Activated T-cell treated with anti-CD3 and anti-CD28 coated beads, Interleukin-2, amount 50 U/mL, for 72 hours (primary cell): ENCODE measurements around the gene NXN. TPM values are rescaled to one million over a fixed set of nuclear protein-coding genes. Genes with fewer than 3 reads are reported as not detected.
A peak's percentile ranks its signal among the peaks of the same experiment; 100 is the strongest.
"Not testable (repeated sequence)": the region's sequence is repeated elsewhere in the genome, so short reads cannot be mapped to it uniquely, and the experiment has no call there.

Experiments used
- ATAC-seq, 2 donors: fragments of 150-1000 bp; cut with Tn5 transposase; replicated peaks in 1 of 2; 2 replicates each; pipeline ENCODE4 v1.10.0; 2021; ENCODE audit warnings: moderate library complexity in 2 of 2, mild to moderate bottlenecking in 1 of 2
- DNase-seq, 2 donors: peaks; one replicate each; pipeline ENCODE4 v3.0.0; 2021 to 2022; ENCODE audit warnings: mixed read lengths in 1 of 2
- H3K27ac Mint-ChIP-seq: one replicate; pipeline ENCODE4 v1.8.0; 2022; ENCODE audit warnings: mild to moderate bottlenecking, moderate library complexity, mixed read lengths
- H3K27me3 Mint-ChIP-seq: one replicate; pipeline ENCODE4 v1.8.0; 2022; ENCODE audit warnings: low read depth, mixed read lengths
- H3K36me3 Mint-ChIP-seq, 2 donors: one replicate each; pipeline ENCODE4 v1.8.0; 2022; ENCODE audit warnings: mixed read lengths in 2 of 2, mild to moderate bottlenecking in 1 of 2; ENCODE audit not compliant: insufficient read depth in 2 of 2
- H3K4me1 Mint-ChIP-seq: one replicate; pipeline ENCODE4 v1.8.0; 2022; ENCODE audit warnings: low read depth, mixed read lengths
- H3K4me3 Mint-ChIP-seq, 2 donors: one replicate each; pipeline ENCODE4 v1.8.0; 2022; ENCODE audit warnings: mild to moderate bottlenecking in 2 of 2, mixed read lengths in 2 of 2, moderate library complexity in 2 of 2
- H3K9me3 Mint-ChIP-seq, 2 donors: one replicate each; pipeline ENCODE4 v1.8.0; 2022; ENCODE audit warnings: mixed read lengths in 2 of 2
- total RNA-seq, 2 donors: library from RNA; stranded (reverse); gene quantifications; one replicate each; pipeline ENCODE4 v1.2.3, GENCODE V29; 2022

NXN gene
- total RNA-seq, 2 donors from 2014 or later: 1.2 to 1.7 TPM

DNA sequence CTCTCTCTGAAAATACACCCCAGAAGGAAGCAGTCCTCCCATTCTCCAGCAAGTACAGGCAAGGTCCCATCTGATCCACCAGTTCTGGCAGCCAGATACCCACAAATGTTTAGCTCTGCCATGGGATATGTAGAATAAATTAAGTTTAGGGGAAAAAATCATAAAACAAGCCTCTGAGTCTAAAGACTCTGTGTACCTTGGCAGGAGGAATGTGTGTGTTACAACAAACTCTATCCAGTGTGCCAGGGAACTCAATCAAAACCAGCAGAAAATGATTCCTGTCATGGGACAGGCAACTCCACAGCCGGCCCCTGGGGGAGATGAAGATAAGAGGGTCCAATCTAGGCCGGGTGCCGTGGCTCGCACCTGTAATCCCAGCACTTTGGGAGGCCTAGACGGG is 124.0 kb downstream of the NXN start:
- Mint-ChIP-seq H3K9me3 (no peaks in the 10 kb centered on the region), H3K4me3 (no peak overlapping the region), H3K27me3 (no peaks in the 10 kb centered on the region), H3K36me3 (no peaks in the 10 kb centered on the region), H3K4me1 (no peaks in the 10 kb centered on the region), H3K27ac (no peak overlapping the region)
- no peak for ATAC-seq
- no peak for DNase-seq

DNA sequence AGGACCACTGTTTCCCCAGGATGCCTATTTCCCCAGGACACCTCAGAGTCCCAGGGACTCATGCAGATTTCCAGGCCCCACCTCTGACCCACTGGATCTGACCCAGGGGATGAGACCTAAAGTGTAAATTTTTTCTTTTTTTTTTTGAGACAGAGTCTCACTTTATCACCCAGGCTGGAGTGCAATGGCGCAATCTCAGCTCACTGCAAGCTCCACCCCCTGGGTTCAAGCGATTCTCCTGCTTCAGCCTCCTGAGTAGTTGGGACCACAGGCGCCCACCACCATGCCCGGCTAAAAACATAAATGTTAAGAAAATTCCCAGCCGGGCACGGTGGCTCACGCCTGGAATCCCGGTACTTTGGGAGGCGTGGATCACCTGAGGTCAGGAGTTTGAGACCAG is 126.7 kb downstream of the NXN start:
- not testable (repeated sequence) for H3K4me1 Mint-ChIP-seq, H3K27ac Mint-ChIP-seq, ATAC-seq, H3K4me3 Mint-ChIP-seq, H3K36me3 Mint-ChIP-seq, H3K9me3 Mint-ChIP-seq, DNase-seq
- H3K27me3 Mint-ChIP-seq: peaks cover 12% of the 10 kb centered on the region

DNA sequence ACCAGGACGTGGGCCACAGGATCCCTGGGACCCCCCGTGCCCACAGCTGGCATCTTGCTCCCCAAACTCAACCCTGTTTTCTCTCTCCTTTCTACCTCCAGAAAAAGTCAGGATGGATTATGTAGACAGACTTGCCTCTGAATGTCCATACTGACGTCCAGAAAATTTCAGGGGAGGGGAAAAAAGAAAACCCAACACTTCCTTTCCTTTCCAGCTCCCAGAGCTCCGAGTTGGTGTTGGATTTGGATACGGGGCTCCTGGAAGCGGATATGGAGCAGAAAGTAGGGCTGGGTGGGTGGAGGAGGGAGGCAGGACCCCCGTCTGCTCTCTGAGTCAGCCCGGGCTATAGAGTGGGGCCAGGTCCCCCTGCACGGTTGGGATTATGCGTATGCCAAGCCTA is 127.2 kb downstream of the NXN start:
- Mint-ChIP-seq H3K4me3 (no peak overlapping the region), H3K4me1 (no peaks in the 10 kb centered on the region), H3K36me3 (no peaks in the 10 kb centered on the region), H3K27ac (no peak overlapping the region), H3K27me3 (peaks cover 17% of the 10 kb centered on the region), H3K9me3 (no peaks in the 10 kb centered on the region)
- ATAC-seq (no peak), DNase-seq (no peak)

DNA sequence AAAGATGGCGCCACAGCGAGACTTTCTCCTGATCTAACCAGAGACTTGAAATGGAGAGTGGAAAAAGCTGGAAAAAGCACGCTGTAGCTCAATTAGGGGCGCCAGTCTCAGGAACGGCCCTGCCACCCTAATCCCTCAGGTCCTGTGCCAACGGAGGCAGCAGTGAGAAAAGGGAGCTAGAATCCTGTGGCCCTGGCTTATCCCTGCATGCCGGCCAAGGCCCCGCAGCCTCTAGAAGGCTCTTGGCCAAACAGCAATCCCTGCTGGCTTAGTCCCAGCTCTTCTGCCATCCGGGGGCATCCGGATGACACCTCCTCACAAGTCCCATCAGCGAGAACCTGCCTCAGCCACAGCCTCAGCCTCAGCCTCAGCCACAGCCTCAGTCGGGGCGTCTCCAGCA is 127.7 kb downstream of the NXN start:
- H3K36me3 Mint-ChIP-seq: no peaks in the 10 kb centered on the region
- DNase-seq: no peak
- peaks cover 4% of the 10 kb centered on the region for H3K4me1 Mint-ChIP-seq
- no peak overlapping the region for H3K4me3 Mint-ChIP-seq
- ATAC-seq: no peak
- peaks cover 21% of the 10 kb centered on the region for H3K27me3 Mint-ChIP-seq
- H3K9me3 Mint-ChIP-seq: no peaks in the 10 kb centered on the region
- no peak overlapping the region for H3K27ac Mint-ChIP-seq

DNA sequence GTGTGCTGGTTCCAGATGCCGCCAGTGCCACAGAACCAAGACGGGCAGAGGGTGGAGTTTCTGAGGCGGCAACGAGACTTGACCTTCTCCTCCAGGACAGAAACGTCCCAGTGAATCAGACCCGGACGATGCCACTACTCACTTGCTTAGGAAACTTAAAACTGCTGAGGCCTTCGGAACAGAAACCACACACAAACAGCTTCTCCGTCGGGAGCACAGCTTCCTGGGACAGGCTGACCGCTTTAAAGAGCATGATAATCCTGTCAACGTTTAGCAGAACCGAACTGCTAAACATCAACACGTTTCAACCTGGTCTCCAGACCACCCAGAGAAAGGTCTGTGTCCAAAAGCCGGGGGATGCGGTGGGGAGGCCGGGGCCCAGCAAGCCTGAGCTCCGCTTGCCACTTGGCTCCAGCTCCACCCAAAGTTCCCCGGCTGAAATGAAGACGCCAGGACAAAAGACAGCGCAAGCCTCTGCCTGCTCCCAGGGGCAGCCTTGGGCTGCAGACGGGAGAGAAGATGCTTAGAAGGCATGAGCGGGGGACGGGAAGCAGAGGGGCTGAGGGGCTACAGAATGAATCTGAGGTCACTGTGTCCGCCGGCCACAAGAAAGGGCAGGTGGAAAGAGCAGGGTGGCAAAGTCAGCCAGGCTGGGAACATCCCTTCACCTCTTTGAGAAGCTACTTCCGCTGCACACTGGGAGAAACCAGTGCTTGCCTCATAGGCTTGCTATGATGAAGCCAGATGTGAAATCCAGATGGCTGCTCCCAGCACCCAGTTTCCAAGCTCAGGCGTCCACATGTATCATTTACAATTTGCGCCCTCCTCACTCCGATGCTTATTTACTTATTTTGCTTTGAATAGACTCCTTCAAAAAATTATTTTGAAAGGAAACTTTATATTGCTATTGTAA is 128.5 kb downstream of the NXN start:
- H3K27me3 Mint-ChIP-seq: peaks cover 28% of the 10 kb centered on the region
- no peak for DNase-seq
- no peak overlapping the region for H3K27ac Mint-ChIP-seq
- H3K4me1 Mint-ChIP-seq: peaks cover 10% of the 10 kb centered on the region
- no peak overlapping the region for H3K4me3 Mint-ChIP-seq
- ATAC-seq: no peak
- no peaks in the 10 kb centered on the region for H3K36me3 Mint-ChIP-seq
- no peaks in the 10 kb centered on the region for H3K9me3 Mint-ChIP-seq

DNA sequence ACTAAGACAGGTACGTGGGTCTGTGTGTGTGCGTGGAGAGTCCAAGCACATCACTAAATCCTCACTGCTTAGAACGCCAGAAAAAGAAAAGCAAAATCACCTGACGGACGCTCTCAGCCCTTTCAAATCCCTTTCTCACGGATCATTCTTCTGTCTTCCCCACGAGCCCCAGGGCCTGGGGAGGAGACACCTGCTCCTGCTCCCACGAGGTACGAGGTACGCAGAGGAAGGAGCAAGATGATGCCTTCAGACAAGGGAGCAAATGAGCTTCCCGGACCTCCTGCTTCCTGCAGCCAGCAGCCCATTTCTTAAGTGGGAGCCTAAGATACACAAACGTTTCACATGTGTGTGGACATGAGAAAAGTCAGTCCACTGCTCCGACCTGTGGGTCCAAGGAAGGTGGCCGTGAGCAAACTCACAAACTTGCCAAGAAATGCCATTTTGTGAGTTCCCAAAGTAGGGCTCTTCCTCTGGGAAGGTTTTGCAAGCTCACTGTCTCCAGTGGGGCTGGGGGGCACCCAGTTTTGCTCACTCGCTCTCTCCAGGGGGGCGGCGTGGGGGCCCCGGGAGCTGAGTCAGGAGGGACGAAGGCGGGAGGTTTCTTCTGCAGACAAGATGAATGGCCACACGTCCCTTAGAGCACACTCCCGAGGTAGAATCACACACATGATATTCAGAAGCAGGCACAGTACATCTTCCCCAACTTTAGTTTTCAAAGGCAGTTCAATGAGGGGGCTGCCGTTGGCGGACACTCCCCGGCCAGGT is 129.3 kb downstream of the NXN start:
- Mint-ChIP-seq H3K36me3 (no peaks in the 10 kb centered on the region), H3K4me1 (peaks cover 10% of the 10 kb centered on the region), H3K27ac (no peak overlapping the region), H3K27me3 (peaks cover 33% of the 10 kb centered on the region), H3K4me3 (no peak overlapping the region), H3K9me3 (no peaks in the 10 kb centered on the region)
- no peak for ATAC-seq
- DNase-seq: no peak

DNA sequence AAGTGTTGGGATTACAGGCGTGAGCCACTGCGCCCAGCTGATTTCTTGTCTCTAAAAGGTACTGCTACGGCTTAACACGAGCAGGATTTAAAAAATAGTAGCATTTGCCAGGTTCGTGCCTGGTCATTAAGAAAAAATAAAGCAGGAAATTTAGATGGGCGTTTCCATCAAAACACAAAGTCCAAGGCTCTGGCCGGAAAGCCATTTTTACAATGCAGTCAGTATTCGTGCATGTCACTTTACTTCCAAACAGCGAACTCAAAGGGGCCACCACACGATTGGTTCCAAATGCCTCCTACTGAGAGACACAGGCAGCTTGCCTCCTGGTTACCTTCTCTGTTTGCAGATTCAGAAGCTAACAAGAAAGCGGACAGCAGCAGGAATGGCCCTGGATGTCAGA is 131.2 kb downstream of the NXN start:
- DNase-seq (no peak), ATAC-seq (no peak)
- Mint-ChIP-seq H3K27me3 (peaks cover 49% of the 10 kb centered on the region), H3K27ac (no peak overlapping the region), H3K4me3 (no peak overlapping the region), H3K9me3 (no peaks in the 10 kb centered on the region), H3K36me3 (no peaks in the 10 kb centered on the region), H3K4me1 (peaks cover 10% of the 10 kb centered on the region)

DNA sequence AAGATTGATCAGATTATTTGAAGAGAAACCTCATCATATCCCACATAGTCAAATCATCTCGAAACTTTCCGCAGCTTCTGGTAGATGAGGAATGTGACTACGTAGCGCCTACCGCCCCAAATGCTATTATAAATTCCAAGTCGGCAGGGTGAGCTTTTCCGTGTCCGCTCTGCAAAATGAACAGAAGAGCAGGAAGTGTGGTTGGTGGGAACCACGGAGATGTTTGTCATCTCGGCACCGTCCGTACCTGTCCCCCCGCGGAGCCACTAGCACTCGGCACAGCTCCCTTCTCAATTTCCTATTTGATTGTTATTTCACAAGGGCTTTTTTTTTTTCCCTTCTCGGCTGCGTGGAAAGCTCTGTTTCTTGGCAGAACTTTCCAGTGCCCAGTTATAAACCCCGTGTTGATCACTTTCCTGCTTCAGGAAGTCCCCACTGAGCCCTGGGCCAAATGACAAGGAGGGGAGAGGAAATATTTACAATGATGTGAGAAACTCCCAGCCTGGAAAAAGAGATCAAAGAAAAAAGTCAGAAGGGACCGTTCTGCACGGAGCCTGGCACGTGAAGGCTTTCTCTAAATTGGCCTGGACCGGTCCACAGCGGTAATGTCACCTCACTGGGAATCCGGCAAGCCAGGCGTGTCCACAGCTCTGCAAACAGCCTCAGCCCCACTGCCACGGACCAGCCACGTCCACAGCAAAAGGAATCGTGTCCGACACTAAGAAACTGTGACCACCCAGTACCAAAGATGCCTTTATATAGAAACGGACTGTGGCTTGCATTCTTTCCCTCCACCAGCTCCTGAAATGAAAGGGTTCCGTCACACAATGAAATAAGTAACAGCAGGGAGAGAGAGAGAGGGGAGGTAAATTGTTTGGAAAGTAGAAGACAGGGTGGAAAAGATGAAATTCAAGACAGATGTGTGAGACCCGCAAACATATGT is 132.4 kb downstream of the NXN start:
- DNase-seq (no peak), ATAC-seq (no peak)
- no peaks in the 10 kb centered on the region for H3K36me3 Mint-ChIP-seq
- H3K4me3 Mint-ChIP-seq: peak overlapping the region in 1 of 2 donors; percentile 13
- H3K27ac Mint-ChIP-seq: no peak overlapping the region
- H3K27me3 Mint-ChIP-seq: peaks cover 53% of the 10 kb centered on the region
- peaks cover 10% of the 10 kb centered on the region for H3K4me1 Mint-ChIP-seq
- no peaks in the 10 kb centered on the region for H3K9me3 Mint-ChIP-seq

DNA sequence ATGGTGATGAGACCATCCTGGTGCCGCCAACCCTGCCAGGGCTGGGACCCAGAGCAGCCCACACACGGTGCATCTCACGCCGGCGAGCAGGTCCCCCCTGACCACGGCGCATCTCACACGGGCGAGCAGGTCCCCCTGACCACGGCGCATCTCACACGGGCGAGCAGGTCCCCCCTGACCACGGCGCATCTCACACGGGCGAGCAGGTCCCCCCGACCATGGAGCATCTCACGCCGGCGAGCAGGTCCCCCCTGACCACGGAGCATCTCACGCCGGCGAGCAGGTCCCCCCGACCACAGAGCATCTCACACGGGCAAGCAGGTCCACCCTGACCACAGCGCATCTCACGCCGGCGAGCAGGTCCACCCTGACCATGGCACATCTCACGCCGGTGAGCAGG is 138.3 kb downstream of the NXN start:
- no peaks in the 10 kb centered on the region for H3K9me3 Mint-ChIP-seq
- H3K4me3 Mint-ChIP-seq: no peak overlapping the region
- H3K27ac Mint-ChIP-seq: no peak overlapping the region
- peaks cover 25% of the 10 kb centered on the region for H3K27me3 Mint-ChIP-seq
- H3K36me3 Mint-ChIP-seq: no peaks in the 10 kb centered on the region
- DNase-seq: no peak
- no peaks in the 10 kb centered on the region for H3K4me1 Mint-ChIP-seq
- no peak for ATAC-seq

DNA sequence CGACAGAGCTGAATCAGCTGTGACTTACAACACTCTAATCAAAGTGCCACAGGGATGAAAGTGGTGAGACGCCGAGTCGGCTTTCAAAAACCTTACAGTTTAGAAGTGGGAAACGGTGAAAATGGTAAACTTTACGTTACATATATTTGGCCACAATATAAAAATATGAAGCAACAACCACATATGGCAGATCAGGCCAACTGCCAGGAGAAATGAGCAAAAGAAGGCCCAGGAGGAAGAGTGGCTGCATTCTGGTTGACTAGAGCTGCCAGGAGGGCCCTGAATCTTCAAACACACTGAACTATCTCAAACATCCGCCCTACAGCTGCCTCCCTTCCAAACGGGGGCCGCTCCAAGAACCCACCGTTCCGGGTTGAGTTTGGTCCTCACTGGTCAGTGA is 141.1 kb downstream of the NXN start:
- peaks cover 5% of the 10 kb centered on the region for H3K27me3 Mint-ChIP-seq
- ATAC-seq (no peak), DNase-seq (no peak)
- H3K4me3 Mint-ChIP-seq: no peak overlapping the region
- H3K27ac Mint-ChIP-seq: no peak overlapping the region
- H3K36me3 Mint-ChIP-seq: no peaks in the 10 kb centered on the region
- H3K4me1 Mint-ChIP-seq: no peaks in the 10 kb centered on the region
- H3K9me3 Mint-ChIP-seq: no peaks in the 10 kb centered on the region

DNA sequence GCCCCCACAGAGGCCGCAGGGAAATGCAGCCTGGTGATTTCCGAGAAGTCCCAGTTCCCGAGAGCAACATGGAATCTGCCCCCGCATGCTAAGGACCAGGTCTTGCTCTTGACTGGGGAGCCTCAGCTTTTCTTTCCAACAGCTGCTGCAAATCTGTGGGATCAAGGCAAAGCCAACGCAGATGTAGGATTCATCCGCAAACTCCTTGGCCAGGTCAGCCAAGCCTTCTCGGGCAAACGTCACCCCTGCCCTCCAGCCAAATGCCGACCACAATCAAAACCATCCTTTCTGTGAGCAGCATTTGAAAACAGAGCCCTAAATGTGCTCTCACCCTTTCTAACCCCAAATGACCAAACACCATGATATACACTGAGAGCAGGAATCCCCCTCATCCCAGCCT is 143.4 kb downstream of the NXN start:
- H3K27me3 Mint-ChIP-seq: no peaks in the 10 kb centered on the region
- H3K4me1 Mint-ChIP-seq: no peaks in the 10 kb centered on the region
- H3K36me3 Mint-ChIP-seq: no peaks in the 10 kb centered on the region
- ATAC-seq: no peak
- DNase-seq: no peak
- no peak overlapping the region for H3K4me3 Mint-ChIP-seq
- H3K9me3 Mint-ChIP-seq: no peaks in the 10 kb centered on the region
- no peak overlapping the region for H3K27ac Mint-ChIP-seq

DNA sequence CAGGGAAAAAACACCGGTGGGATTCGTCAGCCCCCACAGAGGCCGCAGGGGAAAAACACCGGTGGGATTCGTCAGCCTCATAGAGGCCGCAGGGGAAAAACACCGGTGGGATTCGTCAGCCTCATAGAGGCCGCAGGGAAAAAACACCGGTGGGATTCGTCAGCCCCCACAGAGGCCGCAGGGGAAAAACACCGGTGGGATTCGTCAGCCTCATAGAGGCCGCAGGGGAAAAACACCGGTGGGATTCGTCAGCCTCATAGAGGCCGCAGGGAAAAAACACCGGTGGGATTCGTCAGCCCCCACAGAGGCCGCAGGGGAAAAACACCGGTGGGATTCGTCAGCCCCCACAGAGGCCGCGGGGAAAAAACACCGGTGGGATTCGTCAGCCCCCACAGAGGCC is 143.9 kb downstream of the NXN start:
- H3K4me3 Mint-ChIP-seq, ATAC-seq, H3K27me3 Mint-ChIP-seq, DNase-seq, H3K4me1 Mint-ChIP-seq, H3K9me3 Mint-ChIP-seq, H3K36me3 Mint-ChIP-seq, H3K27ac Mint-ChIP-seq: not testable (repeated sequence)

DNA sequence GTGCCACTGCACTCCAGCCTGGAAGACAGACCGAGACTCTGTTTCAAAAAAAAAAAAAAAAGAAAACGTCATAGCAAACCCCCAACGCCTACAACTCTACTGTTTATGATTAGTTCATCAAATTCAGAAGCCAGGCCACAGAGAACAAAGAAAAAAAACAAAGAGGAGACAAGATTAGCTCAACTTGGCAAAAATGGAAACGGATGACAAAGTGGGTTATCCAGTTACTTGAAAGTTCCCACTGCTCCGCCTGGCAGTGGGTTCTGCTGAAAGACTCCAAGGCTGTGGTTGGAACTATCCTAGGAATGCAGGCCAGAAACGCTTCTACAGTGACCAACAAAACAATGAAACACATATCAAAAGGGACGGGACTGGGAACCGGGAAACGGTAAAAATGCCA is 144.3 kb downstream of the NXN start:
- H3K4me3 Mint-ChIP-seq: no peak overlapping the region
- H3K27me3 Mint-ChIP-seq: peaks cover under 1% of the 10 kb centered on the region
- no peaks in the 10 kb centered on the region for H3K36me3 Mint-ChIP-seq
- no peaks in the 10 kb centered on the region for H3K4me1 Mint-ChIP-seq
- no peak overlapping the region for H3K27ac Mint-ChIP-seq
- ATAC-seq: no peak
- DNase-seq: no peak
- H3K9me3 Mint-ChIP-seq: no peaks in the 10 kb centered on the region
